GM18868 (cell line): ENCODE data around the gene CLEC10A.
"Not testable (repeated sequence)": the region's sequence is repeated elsewhere in the genome, so short reads cannot be mapped to it uniquely, and the experiment has no call there.

Experiments
- ATAC-seq: cut with Tn5 transposase; IDR thresholded peaks from one replicate; pipeline ENCODE4 v1.9.1; 2021; ENCODE audit warnings: mild to moderate bottlenecking, moderate library complexity; ENCODE audit not compliant: unreplicated experiment

CLEC10A gene

GRCh38 chr17:7078711-7079110, 1.3 kb downstream of the CLEC10A start:
- no peak for ATAC-seq

- ATAC-seq, result no peak
Measured at GRCh38 chr17:7077911-7078546, 2.0 kb downstream of the CLEC10A start.

GRCh38 chr17:7074931-7075330, 5.1 kb downstream of the CLEC10A start:
- ATAC-seq, result no peak

GRCh38 chr17:7072406-7072805, 7.6 kb downstream of the CLEC10A start:
- no peak for ATAC-seq

- ATAC-seq, result no peak
Measured at GRCh38 chr17:7070712-7071111, 9.3 kb downstream of the CLEC10A start.

GRCh38 chr17:7068268-7068667, 11.8 kb downstream of the CLEC10A start:
- no peak for ATAC-seq

- no peak for ATAC-seq
Measured at GRCh38 chr17:7067198-7067597, 12.9 kb downstream of the CLEC10A start.

GRCh38 chr17:7064261-7064660, 15.8 kb downstream of the CLEC10A start:
- ATAC-seq, result no peak

GRCh38 chr17:7063518-7064094, 16.4 kb downstream of the CLEC10A start:
- ATAC-seq, result no peak

- ATAC-seq, result no peak
Measured at GRCh38 chr17:7060165-7060891, 19.7 kb downstream of the CLEC10A start.

GRCh38 chr17:7058831-7059447, 21.1 kb downstream of the CLEC10A start:
- no peak for ATAC-seq

- no peak for ATAC-seq
Measured at GRCh38 chr17:7056386-7056785, 23.7 kb downstream of the CLEC10A start.

- ATAC-seq, result not testable (repeated sequence)
Measured at GRCh38 chr17:7050583-7050982, 29.5 kb downstream of the CLEC10A start.

- no peak for ATAC-seq
Measured at GRCh38 chr17:7048968-7049367, 31.1 kb downstream of the CLEC10A start.

- ATAC-seq, result no peak
Measured at GRCh38 chr17:7047566-7047965, 32.5 kb downstream of the CLEC10A start.

- ATAC-seq, result not testable (repeated sequence)
Measured at GRCh38 chr17:7046725-7047397, 33.2 kb downstream of the CLEC10A start.

- ATAC-seq, result no peak
Measured at GRCh38 chr17:7046127-7046724, 33.8 kb downstream of the CLEC10A start.

- no peak for ATAC-seq
Measured at GRCh38 chr17:7045492-7046126, 34.4 kb downstream of the CLEC10A start.

GRCh38 chr17:7043497-7044198, 36.4 kb downstream of the CLEC10A start, which contains the start of gene SLC16A11:
Gene SLC16A11 (minus strand): TSS chr17:7044092. CDS start chr17:7043513, 579 bp downstream.
- ATAC-seq, result peak; percentile 52

- ATAC-seq, result no peak
Measured at GRCh38 chr17:7043182-7043496, 36.9 kb downstream of the CLEC10A start.
